GM21381 (cell line): ENCODE measurements around the gene RABGGTB.
"Not testable (repeated sequence)": the region's sequence is repeated elsewhere in the genome, so short reads cannot be mapped to it uniquely, and the experiment has no call there.

ENCODE experiments used
- ATAC-seq: cut with Tn5 transposase; IDR thresholded peaks from one replicate; pipeline ENCODE4 v1.9.1; 2021; ENCODE audit warnings: mild to moderate bottlenecking, moderate library complexity; ENCODE audit not compliant: unreplicated experiment

The RABGGTB gene

DNA sequence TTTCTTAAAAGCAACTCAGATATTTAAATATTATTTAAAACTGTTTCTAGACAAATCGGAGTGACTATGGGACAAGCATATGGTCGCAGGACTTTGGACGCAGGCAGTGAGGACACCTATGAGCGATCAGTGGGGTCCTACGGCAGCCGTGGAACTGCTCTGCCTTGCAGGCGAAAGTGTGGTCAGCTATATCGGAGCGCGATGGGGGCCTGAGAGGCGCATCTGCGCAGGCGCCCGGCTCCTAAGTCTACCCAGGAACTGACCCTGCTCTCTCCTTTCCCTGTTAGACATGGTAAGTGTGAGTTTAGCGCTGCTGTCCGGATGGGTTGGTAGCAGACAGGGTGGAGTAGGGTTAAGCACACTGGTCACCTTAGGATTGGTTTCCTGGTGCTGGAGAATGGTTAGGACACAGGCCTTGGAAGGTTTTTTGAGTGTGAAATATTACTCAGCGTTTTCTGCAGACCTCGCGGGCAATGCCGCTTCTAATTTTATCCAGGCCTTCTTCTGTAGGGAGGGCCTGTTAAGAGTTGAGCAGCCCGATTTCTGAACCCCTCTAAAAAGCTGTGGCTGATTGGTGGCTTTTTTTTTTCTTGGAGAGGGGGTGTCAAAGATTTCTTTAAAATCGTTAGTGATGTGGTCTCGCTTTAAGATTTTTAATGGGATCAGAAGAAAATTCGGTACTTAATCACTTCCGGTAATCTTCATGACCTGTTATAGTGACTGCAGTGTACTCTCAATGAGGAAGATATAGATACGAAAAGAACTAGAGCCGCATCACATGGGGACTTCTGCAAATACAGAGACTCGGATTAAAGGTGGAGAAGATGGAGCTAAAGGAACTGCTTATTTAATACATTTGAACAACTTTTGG, at the start of gene RABGGTB:
TSS of gene RABGGTB (plus strand) at position 274 of the 871 bp plus-strand sequence. CDS start at position 290, 16 bp downstream.
- ATAC-seq: peak; percentile 61

DNA sequence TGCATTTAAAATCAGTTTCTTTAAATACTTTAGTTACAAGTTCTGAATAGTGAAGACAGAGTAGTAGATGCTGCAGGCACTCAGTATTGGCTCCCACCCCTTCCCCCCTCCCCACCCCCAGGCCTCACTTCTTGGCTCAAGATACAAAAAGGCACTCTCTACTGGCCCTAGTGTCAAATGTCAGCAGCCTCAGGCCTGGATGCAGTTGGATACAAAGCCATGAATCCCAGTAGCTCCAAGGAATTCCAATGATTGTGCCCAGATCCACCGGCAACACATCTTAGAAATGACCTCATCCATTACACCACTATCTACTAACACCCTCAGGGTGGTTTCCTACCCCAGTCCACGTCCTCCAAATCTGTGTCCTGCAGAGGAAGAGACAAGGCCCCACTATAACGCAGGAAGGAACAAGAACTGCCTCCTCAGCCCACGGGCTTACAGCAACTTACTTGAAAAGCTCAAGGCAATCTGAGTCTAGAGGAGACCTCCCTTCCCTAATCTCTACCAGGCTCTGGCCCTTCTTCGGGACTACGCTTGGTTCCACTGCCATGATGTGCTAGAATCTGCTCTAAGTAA, 43.9 kb upstream of the RABGGTB start:
- no peak for ATAC-seq

- ATAC-seq: peak; percentile 79
Measured at GRCh38 chr1:75745276-75745675, 40.8 kb upstream of the RABGGTB start.

DNA sequence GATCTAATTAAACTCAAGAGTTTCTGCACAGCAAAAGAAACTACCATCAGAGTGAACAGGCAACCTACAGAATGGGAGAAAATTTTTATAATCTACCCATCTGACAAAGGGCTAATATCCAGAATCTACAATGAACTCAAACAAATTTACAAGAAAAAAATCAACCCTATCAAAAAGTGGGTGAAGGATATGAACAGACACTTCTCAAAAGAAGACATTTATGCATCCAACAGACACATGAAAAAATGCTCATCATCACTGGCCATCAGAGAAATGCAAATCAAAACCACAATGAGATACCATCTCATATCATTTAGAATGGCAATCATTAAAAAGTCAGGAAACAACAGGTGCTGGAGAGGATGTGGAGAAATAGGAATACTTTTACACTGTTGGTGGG, 28.8 kb upstream of the RABGGTB start:
- ATAC-seq: not testable (repeated sequence)

GRCh38 chr1:75758543-75758942, 27.5 kb upstream of the RABGGTB start:
- ATAC-seq: not testable (repeated sequence)

- ATAC-seq: no peak
Measured at GRCh38 chr1:75764057-75764655, 21.9 kb upstream of the RABGGTB start.

GRCh38 chr1:75765697-75766355, 20.2 kb upstream of the RABGGTB start:
- no peak for ATAC-seq

GRCh38 chr1:75768016-75768415, 18.0 kb upstream of the RABGGTB start:
- ATAC-seq: no peak

DNA sequence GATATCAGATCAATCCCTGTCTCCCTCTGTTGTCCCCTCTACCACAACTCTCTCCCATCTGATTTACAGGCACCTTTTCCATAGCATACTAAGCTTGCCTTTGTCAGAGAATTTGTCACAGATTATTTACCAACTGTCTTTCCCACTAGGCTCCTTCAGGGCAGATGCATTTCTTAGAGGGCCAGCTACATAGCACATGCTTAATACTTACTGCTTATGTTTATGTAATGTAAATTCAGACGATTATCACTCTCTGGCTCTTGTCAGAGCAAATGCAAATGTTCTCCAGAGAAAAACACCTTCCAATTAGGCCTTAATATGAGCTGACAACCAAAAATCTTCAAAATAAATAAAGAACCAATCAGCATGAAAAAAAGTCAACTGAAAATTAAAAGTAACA, 15.3 kb upstream of the RABGGTB start:
- no peak for ATAC-seq

- ATAC-seq: no peak
Measured at GRCh38 chr1:75771978-75772377, 14.1 kb upstream of the RABGGTB start.

GRCh38 chr1:75777812-75778211, 8.2 kb upstream of the RABGGTB start:
- ATAC-seq: not testable (repeated sequence)

DNA sequence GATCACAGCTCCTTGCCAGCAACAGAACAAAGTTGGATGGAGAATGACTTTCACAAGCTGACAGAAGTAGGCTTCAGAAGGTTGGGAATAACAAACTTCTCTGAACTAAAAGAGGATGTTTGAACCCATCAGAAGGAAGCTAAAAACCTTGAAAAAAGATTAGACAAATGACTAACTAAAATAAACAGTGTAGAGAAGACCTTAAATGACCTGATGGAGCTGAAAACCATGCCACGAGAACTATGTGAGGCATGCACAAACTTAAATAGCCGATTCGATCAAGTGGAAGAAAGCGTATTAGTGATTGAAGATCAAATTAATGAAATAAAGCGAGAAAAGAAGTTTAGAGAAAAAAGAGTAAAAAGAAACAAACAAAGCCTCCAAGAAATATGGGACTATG, 7.4 kb upstream of the RABGGTB start:
- ATAC-seq: not testable (repeated sequence)

GRCh38 chr1:75780183-75780582, 5.9 kb upstream of the RABGGTB start:
- not testable (repeated sequence) for ATAC-seq

DNA sequence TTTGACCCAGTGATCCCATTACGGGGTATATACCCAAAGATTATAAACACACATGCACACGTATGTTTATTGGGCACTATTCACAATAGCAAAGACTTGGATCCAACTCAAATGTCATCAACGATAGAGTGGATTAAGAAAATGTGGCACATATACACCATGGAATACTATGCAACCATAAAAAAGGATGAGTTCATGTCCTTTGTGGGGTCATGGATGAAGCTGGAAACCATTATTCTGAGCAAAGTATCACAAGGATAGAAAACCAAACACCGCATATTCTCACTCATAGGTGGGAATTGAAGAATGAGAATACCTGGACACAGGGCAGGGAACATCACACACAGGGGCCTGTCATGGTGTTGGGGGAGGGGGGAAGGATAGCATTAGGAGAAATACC, 2.1 kb upstream of the RABGGTB start:
- not testable (repeated sequence) for ATAC-seq

GRCh38 chr1:75785320-75785982, 605 bp upstream of the RABGGTB start:
- peak; percentile 10 for ATAC-seq

GRCh38 chr1:75786901-75787493, 941 bp downstream of the RABGGTB start:
- no peak for ATAC-seq

- no peak for ATAC-seq
Measured at GRCh38 chr1:75787524-75787923, 1.5 kb downstream of the RABGGTB start.

DNA sequence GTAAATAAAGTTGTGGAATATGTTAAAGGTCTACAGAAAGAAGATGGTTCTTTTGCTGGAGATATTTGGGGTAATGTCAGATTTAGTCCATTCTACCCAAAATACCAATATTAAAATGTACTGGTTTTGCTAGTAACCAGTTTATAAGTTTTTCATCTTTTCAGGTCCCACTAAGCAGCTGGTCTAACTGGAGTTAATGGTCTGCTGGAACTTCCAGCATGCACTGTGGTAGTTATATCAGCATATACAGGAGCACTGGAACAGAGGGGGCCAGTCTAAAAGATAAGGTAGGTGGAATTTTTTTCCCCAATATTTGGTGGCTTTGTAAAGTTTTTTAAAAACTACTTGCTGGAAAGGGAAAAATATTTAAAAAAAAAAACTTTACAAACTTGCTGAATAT, 3.9 kb downstream of the RABGGTB start:
- no peak for ATAC-seq

GRCh38 chr1:75791022-75791421, 5.0 kb downstream of the RABGGTB start:
- ATAC-seq: no peak

GRCh38 chr1:75792091-75792490, 6.0 kb downstream of the RABGGTB start:
- no peak for ATAC-seq
